Neural progenitor cell (in vitro differentiated cells): Measurements from ENCODE around the gene MEFV.
"Not testable (repeated sequence)": the region's sequence is repeated elsewhere in the genome, so short reads cannot be mapped to it uniquely, and the experiment has no call there.

Source experiments
- EZH2 ChIP-seq: fragments of 200-600 bp; sonication (generic); IDR thresholded peaks from 2 replicates; pipeline ENCODE4 v1.6.1; 2017; ENCODE audit warnings: antibody characterized with exemption, mild to moderate bottlenecking, moderate library complexity
- EZH2phosphoT487 ChIP-seq: fragments of 200-600 bp; sonication (generic); IDR thresholded peaks from 2 replicates; pipeline ENCODE4 v1.6.1; 2017; ENCODE audit warnings: antibody characterized with exemption
- TF ChIP-seq, protein P1 (sequence below): fragments of 200-600 bp; sonication (generic); IDR thresholded peaks from 2 replicates; pipeline ENCODE4 v1.5.1; 2017; ENCODE audit warnings: antibody characterized with exemption, mild to moderate bottlenecking

DNA sequence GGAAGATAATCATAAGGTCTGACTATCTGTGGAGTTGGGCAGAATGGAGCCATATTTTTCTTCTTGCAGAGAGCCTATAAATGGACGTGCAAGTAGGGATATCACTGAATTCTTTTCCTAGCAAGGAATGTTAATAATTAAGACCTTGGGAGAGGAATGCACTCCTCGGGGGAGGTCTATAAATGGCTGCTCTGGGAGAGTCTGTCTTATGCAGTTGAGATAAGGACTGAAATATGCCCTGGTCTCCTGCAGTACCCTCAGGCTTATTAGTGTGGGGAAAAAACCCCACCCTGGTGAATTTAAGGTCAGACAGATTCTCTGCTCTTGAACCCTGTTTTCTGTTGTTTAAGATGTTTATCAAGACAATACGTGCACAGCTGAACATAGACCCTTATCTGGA is 50.5 kb downstream of the MEFV start:
- not testable (repeated sequence) for TF ChIP-seq EZH2phosphoT487, EZH2
- TF ChIP-seq, protein P1, sequence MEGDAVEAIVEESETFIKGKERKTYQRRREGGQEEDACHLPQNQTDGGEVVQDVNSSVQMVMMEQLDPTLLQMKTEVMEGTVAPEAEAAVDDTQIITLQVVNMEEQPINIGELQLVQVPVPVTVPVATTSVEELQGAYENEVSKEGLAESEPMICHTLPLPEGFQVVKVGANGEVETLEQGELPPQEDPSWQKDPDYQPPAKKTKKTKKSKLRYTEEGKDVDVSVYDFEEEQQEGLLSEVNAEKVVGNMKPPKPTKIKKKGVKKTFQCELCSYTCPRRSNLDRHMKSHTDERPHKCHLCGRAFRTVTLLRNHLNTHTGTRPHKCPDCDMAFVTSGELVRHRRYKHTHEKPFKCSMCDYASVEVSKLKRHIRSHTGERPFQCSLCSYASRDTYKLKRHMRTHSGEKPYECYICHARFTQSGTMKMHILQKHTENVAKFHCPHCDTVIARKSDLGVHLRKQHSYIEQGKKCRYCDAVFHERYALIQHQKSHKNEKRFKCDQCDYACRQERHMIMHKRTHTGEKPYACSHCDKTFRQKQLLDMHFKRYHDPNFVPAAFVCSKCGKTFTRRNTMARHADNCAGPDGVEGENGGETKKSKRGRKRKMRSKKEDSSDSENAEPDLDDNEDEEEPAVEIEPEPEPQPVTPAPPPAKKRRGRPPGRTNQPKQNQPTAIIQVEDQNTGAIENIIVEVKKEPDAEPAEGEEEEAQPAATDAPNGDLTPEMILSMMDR: not testable (repeated sequence)
